ENCODE measurements around the gene MRPL43. TPM values are rescaled to one million over a fixed set of nuclear protein-coding genes. Genes with fewer than 3 reads are reported as not detected.
A peak's percentile ranks its signal among the peaks of the same experiment; 100 is the strongest.

MRPL43 gene
- total RNA-seq, 1 donor from 2014 or later = 24.5 TPM

DNA sequence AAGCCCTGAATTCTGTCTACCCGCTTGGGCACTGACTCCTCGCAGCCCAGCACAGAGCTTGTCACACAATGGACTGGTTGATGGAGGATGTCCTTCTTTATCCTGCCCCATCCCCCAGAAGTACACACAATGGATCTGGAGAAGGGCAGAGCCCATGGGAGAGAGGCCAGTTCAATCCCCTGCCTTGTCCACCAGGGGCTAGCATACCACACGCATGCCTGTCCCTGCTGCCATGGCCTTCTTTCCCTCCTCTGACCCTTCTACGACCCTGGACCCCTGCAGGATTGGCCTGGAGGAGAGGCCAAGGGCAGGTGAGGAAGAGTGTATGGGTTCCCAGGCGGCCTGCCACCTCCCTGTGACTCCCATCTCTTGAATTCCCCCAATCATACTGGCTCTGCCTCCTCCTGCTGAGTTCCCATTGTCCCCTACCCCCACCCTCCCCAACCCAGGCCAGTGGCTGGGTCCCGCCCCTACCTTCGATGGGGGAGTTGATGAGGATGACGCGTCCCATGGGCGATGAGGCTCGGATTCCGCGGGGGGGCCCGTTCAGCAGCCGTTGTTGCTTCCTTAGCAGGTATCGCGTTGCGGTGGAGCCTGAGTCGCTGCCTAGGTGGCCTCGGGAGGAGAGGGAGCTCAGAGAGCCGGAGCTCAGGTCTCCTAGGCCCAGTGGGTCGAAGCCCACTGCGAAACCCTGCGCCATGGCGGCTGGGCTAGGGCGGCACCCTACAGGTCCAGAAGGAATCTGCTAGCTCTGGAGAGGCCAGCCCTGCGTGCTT lies 42.4 kb upstream of the MRPL43 start:
- no peak overlapping the region for H3K4me3 Mint-ChIP-seq
- H3K4me2 ChIP-seq = peak overlapping the region; percentile 81
- H3K79me2 ChIP-seq (ENCODE audit: low read depth) = no peaks in the 10 kb centered on the region
- peaks cover 47% of the 10 kb centered on the region for H3K4me1 ChIP-seq
- no peaks in the 10 kb centered on the region for H3K9me3 Mint-ChIP-seq
- no peaks in the 10 kb centered on the region for H3K9me3 ChIP-seq (ENCODE audit: low read depth)
- peaks cover 61% of the 10 kb centered on the region for H3K27me3 ChIP-seq
- DNase-seq (ENCODE audit: low spot score) = peak; percentile 64
- no peak overlapping the region for H3K4me3 ChIP-seq
- H3K36me3 ChIP-seq = no peaks in the 10 kb centered on the region
- H2AFZ ChIP-seq (replicated peaks) = no peak overlapping the region
- no peak overlapping the region for H3K9ac ChIP-seq
- peaks cover 22% of the 10 kb centered on the region for H4K20me1 ChIP-seq (ENCODE audit: low read depth)
- TF ChIP-seq, protein P1, sequence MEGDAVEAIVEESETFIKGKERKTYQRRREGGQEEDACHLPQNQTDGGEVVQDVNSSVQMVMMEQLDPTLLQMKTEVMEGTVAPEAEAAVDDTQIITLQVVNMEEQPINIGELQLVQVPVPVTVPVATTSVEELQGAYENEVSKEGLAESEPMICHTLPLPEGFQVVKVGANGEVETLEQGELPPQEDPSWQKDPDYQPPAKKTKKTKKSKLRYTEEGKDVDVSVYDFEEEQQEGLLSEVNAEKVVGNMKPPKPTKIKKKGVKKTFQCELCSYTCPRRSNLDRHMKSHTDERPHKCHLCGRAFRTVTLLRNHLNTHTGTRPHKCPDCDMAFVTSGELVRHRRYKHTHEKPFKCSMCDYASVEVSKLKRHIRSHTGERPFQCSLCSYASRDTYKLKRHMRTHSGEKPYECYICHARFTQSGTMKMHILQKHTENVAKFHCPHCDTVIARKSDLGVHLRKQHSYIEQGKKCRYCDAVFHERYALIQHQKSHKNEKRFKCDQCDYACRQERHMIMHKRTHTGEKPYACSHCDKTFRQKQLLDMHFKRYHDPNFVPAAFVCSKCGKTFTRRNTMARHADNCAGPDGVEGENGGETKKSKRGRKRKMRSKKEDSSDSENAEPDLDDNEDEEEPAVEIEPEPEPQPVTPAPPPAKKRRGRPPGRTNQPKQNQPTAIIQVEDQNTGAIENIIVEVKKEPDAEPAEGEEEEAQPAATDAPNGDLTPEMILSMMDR (IDR thresholded peaks at IDR 0.05) = peak; percentile 44
- no peak for TF ChIP-seq EZH2phosphoT487 (IDR thresholded peaks at IDR 0.05)
- TF ChIP-seq EZH2 (IDR thresholded peaks at IDR 0.05) = no peak
- no peak overlapping the region for H3K27ac Mint-ChIP-seq
- no peak overlapping the region for H3K27ac ChIP-seq
- H3K4me1 Mint-ChIP-seq = peaks cover 53% of the 10 kb centered on the region
- H3K36me3 Mint-ChIP-seq = no peaks in the 10 kb centered on the region
- peaks cover 13% of the 10 kb centered on the region for H3F3A ChIP-seq (ENCODE audit: low read depth)
- peaks cover 27% of the 10 kb centered on the region for H3K27me3 Mint-ChIP-seq (ENCODE audit: insufficient read depth, low read depth)

- Histone ChIP-seq H3K79me2 (ENCODE audit: low read depth) (no peaks in the 10 kb centered on the region), H3K4me3 (no peak overlapping the region), H3K36me3 (no peaks in the 10 kb centered on the region), H3K9me3 (ENCODE audit: low read depth) (no peaks in the 10 kb centered on the region), H3K27ac (no peak overlapping the region), H4K20me1 (ENCODE audit: low read depth) (peaks cover 22% of the 10 kb centered on the region), H3K27me3 (peaks cover 51% of the 10 kb centered on the region), H3K4me2 (peak overlapping the region; percentile 81), H2AFZ (replicated peaks) (no peak overlapping the region), H3K9ac (no peak overlapping the region), H3K4me1 (peaks cover 47% of the 10 kb centered on the region), H3F3A (ENCODE audit: low read depth) (peaks cover 13% of the 10 kb centered on the region)
- Mint-ChIP-seq H3K27me3 (ENCODE audit: insufficient read depth, low read depth) (peaks cover 24% of the 10 kb centered on the region), H3K27ac (no peak overlapping the region), H3K4me1 (peaks cover 51% of the 10 kb centered on the region), H3K36me3 (no peaks in the 10 kb centered on the region), H3K4me3 (peak overlapping the region; percentile 43), H3K9me3 (no peaks in the 10 kb centered on the region)
- TF ChIP-seq, protein P1 (IDR thresholded peaks at IDR 0.05) = no peak
- TF ChIP-seq EZH2 (IDR thresholded peaks at IDR 0.05) (no peak), EZH2phosphoT487 (IDR thresholded peaks at IDR 0.05) (no peak)
- no peak for DNase-seq (ENCODE audit: low spot score)
Observed at GRCh38 chr10:101028446-101029337, 41.4 kb upstream of the MRPL43 start.

DNA sequence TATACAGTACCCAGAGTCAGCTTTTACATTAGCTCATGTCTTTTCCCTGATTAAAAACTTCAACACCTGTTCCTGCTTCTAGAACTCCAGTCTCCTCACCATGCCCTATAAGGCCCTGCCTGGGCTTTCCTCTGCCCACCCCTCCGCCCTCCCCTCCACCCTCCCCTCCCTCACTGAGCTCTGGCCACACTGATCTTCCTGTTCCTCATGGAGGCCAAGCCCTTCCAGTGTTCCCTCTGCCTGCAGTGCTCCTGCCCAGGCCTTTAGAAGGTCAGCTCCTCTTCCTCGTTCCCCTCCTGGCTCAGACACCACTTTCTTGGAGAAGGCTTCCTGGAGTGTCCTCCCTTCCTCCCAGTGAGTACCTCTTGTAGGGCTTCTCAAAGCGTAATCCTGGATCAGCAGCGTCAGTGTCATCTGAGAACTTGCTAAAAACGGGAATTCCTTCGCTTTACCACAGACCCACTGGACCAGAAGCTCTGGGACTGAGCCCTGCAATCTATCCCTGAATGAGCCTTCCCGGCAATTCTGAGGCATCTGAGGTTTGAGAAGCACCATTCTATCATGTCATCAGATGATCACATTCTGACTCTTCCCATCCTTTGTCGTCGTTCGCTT lies 39.9 kb upstream of the MRPL43 start:
- H2AFZ ChIP-seq (replicated peaks) = no peak overlapping the region
- TF ChIP-seq, protein P1 (IDR thresholded peaks at IDR 0.05) = no peak
- TF ChIP-seq EZH2phosphoT487 (IDR thresholded peaks at IDR 0.05) = no peak
- TF ChIP-seq EZH2 (IDR thresholded peaks at IDR 0.05) = no peak
- H3K79me2 ChIP-seq (ENCODE audit: low read depth) = no peaks in the 10 kb centered on the region
- Mint-ChIP-seq H3K4me3 (peak overlapping the region; percentile 7), H3K27ac (no peak overlapping the region), H3K4me1 (peaks cover 40% of the 10 kb centered on the region), H3K36me3 (no peaks in the 10 kb centered on the region), H3K9me3 (no peaks in the 10 kb centered on the region), H3K27me3 (ENCODE audit: insufficient read depth, low read depth) (peaks cover 15% of the 10 kb centered on the region)
- no peak overlapping the region for H3K4me3 ChIP-seq
- H4K20me1 ChIP-seq (ENCODE audit: low read depth) = peaks cover 11% of the 10 kb centered on the region
- H3K4me2 ChIP-seq = peak overlapping the region; percentile 24
- peaks cover 13% of the 10 kb centered on the region for H3F3A ChIP-seq (ENCODE audit: low read depth)
- peaks cover 40% of the 10 kb centered on the region for H3K4me1 ChIP-seq
- H3K27ac ChIP-seq = no peak overlapping the region
- peaks cover 36% of the 10 kb centered on the region for H3K27me3 ChIP-seq
- H3K9ac ChIP-seq = no peak overlapping the region
- H3K9me3 ChIP-seq (ENCODE audit: low read depth) = no peaks in the 10 kb centered on the region
- no peak for DNase-seq (ENCODE audit: low spot score)
- no peaks in the 10 kb centered on the region for H3K36me3 ChIP-seq

Data from neural progenitor cell (in vitro differentiated cells).